GM12878 (cell line): ENCODE measurements around the gene CTIF. TPM values are rescaled to one million over a fixed set of nuclear protein-coding genes. Genes with fewer than 3 reads are reported as not detected.

Source experiments
- BHLHE40 ChIP-seq, 2 experiments: fragments of 450-650 bp in 1 of 2; IDR thresholded peaks; 2 replicates each; pipeline ENCODE4 v1.6.1; 2011 to 2017; ENCODE audit warnings: low read depth in 2 of 2, borderline replicate concordance in 1 of 2, improper control_type of control experiment in 1 of 2, low read length in 1 of 2, mild to moderate bottlenecking in 1 of 2
- CBFB ChIP-seq: IDR thresholded peaks from 2 replicates; pipeline ENCODE4 v1.6.1; 2016; ENCODE audit warnings: antibody characterized with exemption, low read depth
- CEBPB ChIP-seq, 2 experiments: fragments of 150-350 bp in 1 of 2; IDR thresholded peaks; 2 replicates each; pipeline ENCODE4 v1.6.1; 2012 to 2014; ENCODE audit warnings: low read depth in 2 of 2, low read length in 2 of 2, borderline replicate concordance in 1 of 2, inconsistent platforms in 1 of 2
- CHD2 ChIP-seq: IDR thresholded peaks from 2 replicates; pipeline ENCODE4 v1.6.1; 2011; ENCODE audit warnings: low read depth, low read length, improper control_type of control experiment, borderline replicate concordance
- HDGF ChIP-seq: fragments of 450-650 bp; IDR thresholded peaks from 2 replicates; pipeline ENCODE4 v1.6.1; 2016; ENCODE audit warnings: antibody characterized with exemption
- KDM1A ChIP-seq: fragments of 200-600 bp; sonication (generic); IDR thresholded peaks from 2 replicates; pipeline ENCODE4 v1.6.1; 2016; ENCODE audit warnings: borderline replicate concordance
- LARP7 ChIP-seq: fragments of 450-650 bp; IDR thresholded peaks from 2 replicates; pipeline ENCODE4 v1.6.1; 2017; ENCODE audit warnings: mild to moderate bottlenecking
- MTA2 ChIP-seq: fragments of 450-650 bp; IDR thresholded peaks from 2 replicates; pipeline ENCODE4 v1.6.1; 2016; ENCODE audit warnings: low read depth, mild to moderate bottlenecking, moderate library complexity
- NFYB ChIP-seq: IDR thresholded peaks from 2 replicates; pipeline ENCODE4 v1.6.1; 2011; ENCODE audit warnings: low read depth, mild to moderate bottlenecking, low read length, improper control_type of control experiment, moderate library complexity; ENCODE audit not compliant: insufficient read depth
- NRF1 ChIP-seq: conservative IDR thresholded peaks from 2 replicates; pipeline ENCODE4 v1.6.1; 2011; ENCODE audit warnings: mild to moderate bottlenecking, low read depth, low read length, improper control_type of control experiment
- PAX5 ChIP-seq: IDR thresholded peaks from 2 replicates; pipeline ENCODE4 v1.6.1; 2011; ENCODE audit warnings: low read depth, low read length, borderline replicate concordance
- POLR2AphosphoS2 ChIP-seq: IDR thresholded peaks from 2 replicates; pipeline ENCODE4 v1.6.1; 2011; ENCODE audit warnings: low read depth, mild to moderate bottlenecking, low read length, improper control_type of control experiment, moderate library complexity
- RBBP5 ChIP-seq: fragments of 200-600 bp; sonication (generic); conservative IDR thresholded peaks from 2 replicates; pipeline ENCODE4 v1.6.1; 2016
- RUNX3 ChIP-seq: IDR thresholded peaks from 2 replicates; pipeline ENCODE4 v1.6.1; 2012; ENCODE audit warnings: low read length, inconsistent platforms
- polyA plus RNA-seq, 11 experiments: library from polyadenylated mRNA; depleted of rRNA in 4 of 11; unstranded in 6 of 11; stranded (reverse) in 5 of 11; fragments of >200 nt; fragmentation: Nextera tagmentation in 4 of 11; fragmentation: Illumina TruSeq in 1 of 11; extraction: Ambion mirVana in 4 of 11; extraction: Trizol in 1 of 11; gene quantifications; 1 replicate in 1 of 11; 2 replicates in 10 of 11; pipeline versions ENCODE4 v1.2.1 to v1.2.3, GENCODE V29; 2011 to 2016; ENCODE audit warnings: inconsistent platforms in 2 of 11, missing spikeins in 2 of 11, low read depth in 1 of 11
- total RNA-seq, 4 experiments: library from RNA; depleted of rRNA in 3 of 4; stranded (reverse); fragments of >200 nt in 3 of 4; fragmentation: Illumina TruSeq in 1 of 4; extraction: Trizol in 1 of 4; gene quantifications; 2 replicates each; pipeline versions ENCODE4 v1.2.1 to v1.2.3, GENCODE V29; 2013 to 2021
- TF ChIP-seq, protein P1 (sequence below): fragments of 450-650 bp; conservative IDR thresholded peaks from 2 replicates; pipeline ENCODE4 v1.6.1; 2017; ENCODE audit warnings: mild to moderate bottlenecking, moderate library complexity
- TF ChIP-seq, protein P2 (sequence below): fragments of 450-650 bp; IDR thresholded peaks from 2 replicates; pipeline ENCODE4 v1.6.1; 2017; ENCODE audit warnings: mild to moderate bottlenecking
- TF ChIP-seq, protein P3 (sequence below), 3 experiments: IDR thresholded peaks in 2 of 3; conservative IDR thresholded peaks in 1 of 3; 2 replicates each; pipeline ENCODE4 v1.5.1; 2011; ENCODE audit warnings: low read depth in 3 of 3, low read length in 3 of 3, mild to moderate bottlenecking in 3 of 3, control low read depth in 2 of 3, moderate library complexity in 2 of 3, inconsistent platforms in 1 of 3, mixed read lengths in 1 of 3; ENCODE audit not compliant: control insufficient read depth in 2 of 3, insufficient read depth in 1 of 3; ENCODE audit errors: extremely low read depth in 1 of 3

The CTIF gene
- total and polyA plus RNA-seq, 10 of the 15 experiments (the other 5 are each of a cell fraction or from before 2014, with no cell fraction given): 0.06 to 11.6 (median 2.5) TPM

DNA sequence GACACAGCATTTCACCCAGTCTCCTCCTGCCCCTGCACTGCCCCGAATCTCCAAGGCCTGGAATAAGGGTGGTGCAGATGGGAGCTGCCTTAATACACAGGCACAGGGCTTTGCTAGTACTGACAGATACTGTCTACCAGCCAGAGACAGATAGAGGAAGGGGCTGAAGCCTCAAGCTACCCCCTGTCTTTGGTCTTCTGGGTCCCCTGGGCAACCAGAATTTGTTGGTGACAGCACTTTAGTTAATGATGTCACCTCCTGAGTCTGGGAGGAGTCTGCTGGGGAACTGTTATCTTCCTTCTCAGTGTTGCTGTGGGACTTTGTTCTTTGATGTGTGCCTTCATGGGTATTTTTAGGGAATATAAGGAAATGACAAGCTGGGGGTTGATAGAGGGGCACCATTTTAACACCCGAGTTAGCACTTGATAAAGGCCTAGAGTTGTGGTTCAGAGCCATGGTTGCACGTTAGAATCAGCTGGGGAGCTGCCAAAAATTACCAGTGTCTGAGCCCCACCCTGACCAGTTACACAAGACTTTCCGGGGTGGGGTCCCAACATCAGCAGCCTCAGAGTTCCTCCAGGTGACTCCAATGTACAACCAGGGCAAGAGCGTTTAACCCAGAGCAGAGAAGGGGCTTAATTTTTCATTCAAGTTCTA is 275.1 kb downstream of the CTIF start (continued):
- TF ChIP-seq, protein P1, sequence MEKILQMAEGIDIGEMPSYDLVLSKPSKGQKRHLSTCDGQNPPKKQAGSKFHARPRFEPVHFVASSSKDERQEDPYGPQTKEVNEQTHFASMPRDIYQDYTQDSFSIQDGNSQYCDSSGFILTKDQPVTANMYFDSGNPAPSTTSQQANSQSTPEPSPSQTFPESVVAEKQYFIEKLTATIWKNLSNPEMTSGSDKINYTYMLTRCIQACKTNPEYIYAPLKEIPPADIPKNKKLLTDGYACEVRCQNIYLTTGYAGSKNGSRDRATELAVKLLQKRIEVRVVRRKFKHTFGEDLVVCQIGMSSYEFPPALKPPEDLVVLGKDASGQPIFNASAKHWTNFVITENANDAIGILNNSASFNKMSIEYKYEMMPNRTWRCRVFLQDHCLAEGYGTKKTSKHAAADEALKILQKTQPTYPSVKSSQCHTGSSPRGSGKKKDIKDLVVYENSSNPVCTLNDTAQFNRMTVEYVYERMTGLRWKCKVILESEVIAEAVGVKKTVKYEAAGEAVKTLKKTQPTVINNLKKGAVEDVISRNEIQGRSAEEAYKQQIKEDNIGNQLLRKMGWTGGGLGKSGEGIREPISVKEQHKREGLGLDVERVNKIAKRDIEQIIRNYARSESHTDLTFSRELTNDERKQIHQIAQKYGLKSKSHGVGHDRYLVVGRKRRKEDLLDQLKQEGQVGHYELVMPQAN: no peak
- TF ChIP-seq PAX5: no peak
- no peak for TF ChIP-seq KDM1A
- TF ChIP-seq, protein P2, sequence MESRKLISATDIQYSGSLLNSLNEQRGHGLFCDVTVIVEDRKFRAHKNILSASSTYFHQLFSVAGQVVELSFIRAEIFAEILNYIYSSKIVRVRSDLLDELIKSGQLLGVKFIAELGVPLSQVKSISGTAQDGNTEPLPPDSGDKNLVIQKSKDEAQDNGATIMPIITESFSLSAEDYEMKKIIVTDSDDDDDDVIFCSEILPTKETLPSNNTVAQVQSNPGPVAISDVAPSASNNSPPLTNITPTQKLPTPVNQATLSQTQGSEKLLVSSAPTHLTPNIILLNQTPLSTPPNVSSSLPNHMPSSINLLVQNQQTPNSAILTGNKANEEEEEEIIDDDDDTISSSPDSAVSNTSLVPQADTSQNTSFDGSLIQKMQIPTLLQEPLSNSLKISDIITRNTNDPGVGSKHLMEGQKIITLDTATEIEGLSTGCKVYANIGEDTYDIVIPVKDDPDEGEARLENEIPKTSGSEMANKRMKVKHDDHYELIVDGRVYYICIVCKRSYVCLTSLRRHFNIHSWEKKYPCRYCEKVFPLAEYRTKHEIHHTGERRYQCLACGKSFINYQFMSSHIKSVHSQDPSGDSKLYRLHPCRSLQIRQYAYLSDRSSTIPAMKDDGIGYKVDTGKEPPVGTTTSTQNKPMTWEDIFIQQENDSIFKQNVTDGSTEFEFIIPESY: no peak
- TF ChIP-seq NRF1: no peak
- TF ChIP-seq CEBPB (IDR thresholded peaks at IDR 0.05; ENCODE audit: borderline replicate concordance in 1 of 2, low read depth in 2 of 2, low read length in 2 of 2): no peak
- no peak for TF ChIP-seq POLR2AphosphoS2
- TF ChIP-seq LARP7: no peak
- peak; percentile 21; the same call in 1 of the 2 replicates for TF ChIP-seq RUNX3
- no peak for TF ChIP-seq CHD2
- TF ChIP-seq, protein P3, sequence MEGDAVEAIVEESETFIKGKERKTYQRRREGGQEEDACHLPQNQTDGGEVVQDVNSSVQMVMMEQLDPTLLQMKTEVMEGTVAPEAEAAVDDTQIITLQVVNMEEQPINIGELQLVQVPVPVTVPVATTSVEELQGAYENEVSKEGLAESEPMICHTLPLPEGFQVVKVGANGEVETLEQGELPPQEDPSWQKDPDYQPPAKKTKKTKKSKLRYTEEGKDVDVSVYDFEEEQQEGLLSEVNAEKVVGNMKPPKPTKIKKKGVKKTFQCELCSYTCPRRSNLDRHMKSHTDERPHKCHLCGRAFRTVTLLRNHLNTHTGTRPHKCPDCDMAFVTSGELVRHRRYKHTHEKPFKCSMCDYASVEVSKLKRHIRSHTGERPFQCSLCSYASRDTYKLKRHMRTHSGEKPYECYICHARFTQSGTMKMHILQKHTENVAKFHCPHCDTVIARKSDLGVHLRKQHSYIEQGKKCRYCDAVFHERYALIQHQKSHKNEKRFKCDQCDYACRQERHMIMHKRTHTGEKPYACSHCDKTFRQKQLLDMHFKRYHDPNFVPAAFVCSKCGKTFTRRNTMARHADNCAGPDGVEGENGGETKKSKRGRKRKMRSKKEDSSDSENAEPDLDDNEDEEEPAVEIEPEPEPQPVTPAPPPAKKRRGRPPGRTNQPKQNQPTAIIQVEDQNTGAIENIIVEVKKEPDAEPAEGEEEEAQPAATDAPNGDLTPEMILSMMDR (IDR thresholded peaks at IDR 0.05 in 2 of 3, conservative IDR thresholded peaks at IDR 0.05 in 1 of 3; ENCODE audit: control insufficient read depth in 2 of 3, extremely low read depth in 1 of 3, insufficient read depth in 1 of 3, low read depth in 3 of 3, low read length in 3 of 3): no peak
- TF ChIP-seq MTA2: peak; percentile 10; the same call in 1 of the 2 replicates
- TF ChIP-seq RBBP5: no peak
- peak; percentile 31 to 39; a peak in 2 of 4 replicates for TF ChIP-seq BHLHE40 (IDR thresholded peaks at IDR 0.05; ENCODE audit: borderline replicate concordance in 1 of 2, low read depth in 2 of 2, low read length in 1 of 2)
- no peak for TF ChIP-seq HDGF
- TF ChIP-seq NFYB: no peak
- no peak for TF ChIP-seq CBFB
